Stimulated activated CD8-positive, alpha-beta memory T cell treated with anti-CD3 and anti-CD28 coated beads, Interleukin-12 subunit alpha, Interleukin-12 subunit beta, amount 100 ng/mL, for 24 hours (primary cell): ENCODE results near the gene CALML5.

Source experiments
- DNase-seq: peaks from one replicate; pipeline ENCODE4 v3.0.0-alpha.2; 2020; ENCODE audit errors: extremely low read depth

CALML5 gene

GRCh38 chr10:5500910-5501309 lies 1.5 kb upstream of the CALML5 start:
- no peak for DNase-seq

GRCh38 chr10:5500162-5500670 lies 846 bp upstream of the CALML5 start:
- no peak for DNase-seq

- DNase-seq = no peak
These were observed 428 bp downstream of the CALML5 start for GRCh38 chr10:5498791-5499492.

GRCh38 chr10:5497948-5498730 lies 1.2 kb downstream of the CALML5 start:
- no peak for DNase-seq

- DNase-seq = no peak
These were observed 2.1 kb downstream of the CALML5 start for GRCh38 chr10:5497289-5497688.

GRCh38 chr10:5496261-5497250 lies 2.8 kb downstream of the CALML5 start:
- DNase-seq = no peak

GRCh38 chr10:5494611-5495010 lies 4.8 kb downstream of the CALML5 start:
- no peak for DNase-seq

GRCh38 chr10:5493691-5494090 lies 5.7 kb downstream of the CALML5 start:
- no peak for DNase-seq

GRCh38 chr10:5492929-5493576 lies 6.3 kb downstream of the CALML5 start:
- no peak for DNase-seq

GRCh38 chr10:5492322-5492855 lies 7.0 kb downstream of the CALML5 start:
- no peak for DNase-seq

GRCh38 chr10:5491477-5491876 lies 7.9 kb downstream of the CALML5 start:
- DNase-seq = no peak

GRCh38 chr10:5490698-5491464 lies 8.5 kb downstream of the CALML5 start:
- no peak for DNase-seq

- DNase-seq = no peak
These were observed 9.3 kb downstream of the CALML5 start for GRCh38 chr10:5490032-5490431.

- DNase-seq = no peak
These were observed 10.9 kb downstream of the CALML5 start for GRCh38 chr10:5488272-5489161.

GRCh38 chr10:5486853-5487235 lies 12.5 kb downstream of the CALML5 start:
- no peak for DNase-seq

GRCh38 chr10:5485948-5486852 lies 13.2 kb downstream of the CALML5 start:
- no peak for DNase-seq

GRCh38 chr10:5485290-5485689 lies 14.1 kb downstream of the CALML5 start:
- DNase-seq = no peak

- DNase-seq = no peak
These were observed 15.2 kb downstream of the CALML5 start for GRCh38 chr10:5484205-5484604.
